NCI-H2227 (cell line): ENCODE results near the gene NEUROD1.
"Not testable (repeated sequence)": the region's sequence is repeated elsewhere in the genome, so short reads cannot be mapped to it uniquely, and the experiment has no call there.

Experiments
- DNase-seq: peaks from one replicate; lab custom pipeline; 2025; ENCODE audit not compliant: unreplicated experiment; lab: John Stamatoyannopoulos, UW

Gene NEUROD1

GRCh38 chr2:181680055-181680936 lies at the start of gene NEUROD1:
TSS of gene NEUROD1 (minus strand) at chr2:181680517. CDS start at chr2:181678860, 1,657 bp downstream.
- DNase-seq = peak; percentile 97

DNA sequence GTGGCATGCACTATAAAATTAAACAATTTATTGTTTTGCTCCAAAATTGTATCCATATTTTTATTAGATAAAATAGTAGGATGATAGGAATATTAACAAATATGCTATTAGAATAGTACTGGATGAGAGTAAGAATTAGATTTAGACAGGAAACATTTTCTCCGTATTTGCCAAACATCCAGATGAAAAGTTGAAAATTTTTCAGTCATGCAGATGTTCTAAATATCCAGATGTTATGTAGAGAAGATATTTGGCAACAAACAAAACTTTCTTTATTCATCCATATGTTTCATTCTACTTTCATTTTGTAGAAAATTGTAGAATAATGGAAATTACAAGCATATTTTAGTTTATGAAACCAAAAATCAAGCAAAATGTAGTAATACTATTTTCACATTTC lies 45.2 kb upstream of the NEUROD1 start:
- no peak for DNase-seq

DNA sequence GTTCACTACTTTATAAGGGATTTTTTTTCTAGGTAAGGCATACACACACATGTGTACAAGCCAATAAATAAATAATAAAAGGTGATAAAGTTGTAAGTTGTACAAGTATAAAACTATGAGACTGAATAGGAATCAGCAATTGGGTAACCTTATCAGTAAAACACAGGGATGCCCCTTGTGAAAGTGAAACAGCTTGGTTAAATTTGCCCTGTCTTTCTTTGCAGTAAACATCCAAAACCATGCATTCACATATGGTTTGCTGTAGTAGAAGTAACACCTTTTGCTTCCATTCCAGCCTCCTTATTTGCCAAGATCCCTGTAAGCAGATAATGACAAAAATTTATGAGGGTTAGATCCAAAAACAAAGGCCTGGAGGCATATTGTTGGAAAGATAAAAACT lies 44.3 kb upstream of the NEUROD1 start:
- DNase-seq = no peak

DNA sequence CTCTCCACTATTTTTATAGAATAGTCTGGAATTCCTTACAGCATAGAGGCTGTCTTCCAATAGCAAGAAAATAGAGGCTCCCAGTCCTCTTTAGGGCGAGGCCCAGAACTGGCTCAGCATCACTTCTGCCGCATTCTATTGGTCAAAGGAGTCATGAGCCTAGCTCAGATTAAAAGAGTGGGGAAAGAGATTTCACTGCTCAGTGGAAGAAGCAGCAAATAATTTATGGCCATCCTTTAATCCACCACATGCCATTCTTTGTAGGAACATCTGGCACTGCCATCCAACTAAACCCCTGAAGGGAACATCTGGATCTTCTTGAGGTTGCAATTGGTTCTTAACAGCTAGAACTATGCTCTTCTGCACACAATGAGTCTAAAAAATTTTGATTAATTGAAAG lies 43.4 kb upstream of the NEUROD1 start:
- DNase-seq = no peak

- peak; percentile 94 for DNase-seq
Observed at GRCh38 chr2:181715033-181715630, 34.8 kb upstream of the NEUROD1 start.

GRCh38 chr2:181711051-181711450 lies 30.7 kb upstream of the NEUROD1 start:
- DNase-seq = not testable (repeated sequence)

- not testable (repeated sequence) for DNase-seq
Observed at GRCh38 chr2:181702519-181702918, 22.2 kb upstream of the NEUROD1 start.

GRCh38 chr2:181698223-181698622 lies 17.9 kb upstream of the NEUROD1 start:
- DNase-seq = no peak

DNA sequence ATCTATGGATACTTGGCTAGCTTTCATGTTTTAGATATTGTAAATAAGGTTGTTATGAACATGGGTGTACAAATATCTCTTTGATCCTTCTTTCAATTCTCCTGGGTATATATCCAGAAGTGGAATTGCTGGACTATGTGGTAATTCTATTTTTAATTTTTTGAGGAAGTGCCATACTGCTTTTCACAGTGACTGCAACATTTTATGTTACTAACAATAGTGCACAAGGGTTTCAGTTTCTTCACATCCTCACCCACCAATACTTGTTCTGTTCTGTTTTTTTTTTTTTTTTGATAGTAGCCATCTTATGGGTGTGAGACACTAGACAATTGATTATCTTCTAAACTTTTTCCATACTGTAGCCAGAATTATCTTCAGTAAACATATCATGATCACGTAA lies 17.3 kb upstream of the NEUROD1 start:
- no peak for DNase-seq

- DNase-seq = no peak
Observed at GRCh38 chr2:181697126-181697525, 16.8 kb upstream of the NEUROD1 start.

DNA sequence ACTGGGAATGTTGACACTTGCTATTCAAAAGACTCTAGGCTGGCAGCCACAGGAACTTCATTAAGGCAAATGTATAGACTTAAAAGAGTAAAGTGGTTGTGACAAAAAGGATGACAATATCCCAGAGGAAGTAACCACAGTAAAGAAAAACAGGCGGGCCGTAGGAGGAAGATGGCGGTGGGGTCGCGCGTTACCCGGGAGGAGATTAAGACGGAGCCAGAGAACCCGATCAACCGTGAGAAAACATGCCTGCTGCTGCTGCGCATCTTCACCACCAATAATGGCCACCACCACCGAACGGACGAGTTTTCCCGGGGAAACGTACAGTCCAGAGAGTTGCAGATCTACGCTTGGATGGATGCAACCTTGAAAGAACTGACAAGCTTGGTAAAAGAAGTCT lies 14.0 kb upstream of the NEUROD1 start:
- no peak for DNase-seq

DNA sequence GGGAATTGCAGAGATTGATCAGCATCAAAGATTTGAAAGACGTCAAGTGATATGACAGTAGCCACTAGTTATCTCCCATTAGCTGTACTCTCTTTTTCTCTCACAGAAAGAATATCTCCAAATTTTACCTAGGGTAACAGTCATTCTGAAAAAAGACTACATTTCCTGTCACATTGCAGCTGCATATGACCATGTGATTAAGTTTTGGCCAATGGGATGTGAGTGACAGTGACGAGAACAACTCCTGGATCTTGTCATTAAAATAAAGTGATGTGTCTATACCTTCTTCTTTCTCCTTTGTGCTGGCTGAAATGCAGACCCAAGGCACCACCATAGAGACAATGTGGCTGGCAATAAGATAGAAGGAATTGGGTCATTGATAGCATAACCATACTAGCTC lies 10.5 kb upstream of the NEUROD1 start:
- no peak for DNase-seq

GRCh38 chr2:181686576-181687185 lies 6.4 kb upstream of the NEUROD1 start:
- DNase-seq = peak; percentile 11

GRCh38 chr2:181685150-181685688 lies 4.9 kb upstream of the NEUROD1 start:
- DNase-seq = no peak

DNA sequence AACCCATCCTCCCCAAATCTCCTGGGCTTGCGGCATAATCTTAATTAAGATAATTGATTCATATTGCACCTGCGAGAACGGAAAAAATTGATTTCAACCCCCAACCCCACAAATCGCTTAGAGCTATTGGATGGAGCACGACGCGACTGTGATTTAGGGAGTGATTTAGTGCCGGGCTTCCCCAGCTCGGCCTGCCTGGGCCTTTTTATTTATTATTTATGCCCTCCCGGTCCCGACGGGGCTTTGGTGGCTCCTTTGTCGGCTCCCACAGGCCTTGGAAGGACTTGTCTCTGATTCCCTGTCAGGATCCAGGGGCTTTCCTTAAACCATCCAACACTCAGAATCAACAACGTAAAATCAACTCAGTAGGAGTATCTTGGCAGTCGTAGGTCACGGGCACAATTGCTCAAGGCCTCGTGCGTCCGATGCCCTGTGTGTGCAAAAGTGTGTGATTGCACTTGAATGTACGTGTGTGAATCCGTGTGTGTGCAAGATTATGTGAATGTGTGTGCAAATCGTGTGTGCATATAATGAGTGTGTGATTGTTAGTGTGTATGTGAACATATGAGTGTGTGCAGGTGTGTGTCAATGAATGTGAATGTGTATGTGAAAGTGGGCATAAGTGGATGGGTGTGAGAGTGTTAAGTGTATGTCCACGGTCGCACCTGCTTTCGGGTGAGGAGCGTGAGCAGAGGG lies 4.3 kb upstream of the NEUROD1 start:
- no peak for DNase-seq

DNA sequence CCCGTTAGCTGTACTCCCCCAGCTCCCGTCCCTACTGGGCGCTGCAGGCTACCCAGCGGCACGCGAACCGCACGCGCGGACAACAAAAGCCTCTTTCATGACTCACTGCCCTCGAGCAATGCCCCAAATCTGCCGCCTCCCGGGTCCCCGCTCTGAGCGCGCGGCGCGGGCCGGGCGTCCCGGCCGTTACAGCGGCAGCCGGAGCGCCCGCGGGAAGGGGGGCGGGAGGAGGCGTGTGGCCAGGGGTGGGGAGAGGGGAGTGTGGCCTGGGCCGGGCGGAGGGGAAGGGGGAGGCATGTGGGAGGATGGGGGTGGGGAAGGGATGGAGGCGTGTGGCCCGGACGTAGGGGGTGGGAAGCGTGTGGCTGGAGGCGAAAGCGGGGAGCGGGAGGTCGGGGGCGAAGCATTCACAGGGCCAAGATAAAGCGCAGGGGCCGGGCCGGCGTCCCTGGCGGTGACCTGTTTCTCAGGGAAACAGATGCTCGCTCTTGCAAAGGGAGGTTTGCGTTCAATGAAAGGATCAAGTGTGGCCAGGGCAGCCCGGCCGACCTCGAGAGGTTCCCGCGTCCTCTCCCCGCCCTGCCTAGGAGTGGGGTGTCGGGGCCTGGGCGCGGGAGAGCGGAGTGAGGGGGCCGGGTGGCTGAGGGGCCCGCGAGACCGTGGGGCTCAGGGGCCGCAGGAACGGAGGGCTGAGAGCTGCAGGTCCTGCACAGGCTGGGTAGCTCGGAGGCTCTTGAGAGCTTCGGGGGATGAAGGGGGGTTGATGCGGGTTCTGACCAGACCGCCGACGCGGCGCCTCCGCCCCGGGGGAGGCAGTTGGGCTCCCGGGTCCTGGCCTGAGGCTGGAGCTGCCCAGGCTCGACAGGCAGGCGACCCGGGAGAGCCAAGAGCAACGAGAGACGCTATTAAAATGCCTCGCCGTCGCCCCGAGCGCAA lies 3.5 kb upstream of the NEUROD1 start:
- peak; percentile 35 for DNase-seq

DNA sequence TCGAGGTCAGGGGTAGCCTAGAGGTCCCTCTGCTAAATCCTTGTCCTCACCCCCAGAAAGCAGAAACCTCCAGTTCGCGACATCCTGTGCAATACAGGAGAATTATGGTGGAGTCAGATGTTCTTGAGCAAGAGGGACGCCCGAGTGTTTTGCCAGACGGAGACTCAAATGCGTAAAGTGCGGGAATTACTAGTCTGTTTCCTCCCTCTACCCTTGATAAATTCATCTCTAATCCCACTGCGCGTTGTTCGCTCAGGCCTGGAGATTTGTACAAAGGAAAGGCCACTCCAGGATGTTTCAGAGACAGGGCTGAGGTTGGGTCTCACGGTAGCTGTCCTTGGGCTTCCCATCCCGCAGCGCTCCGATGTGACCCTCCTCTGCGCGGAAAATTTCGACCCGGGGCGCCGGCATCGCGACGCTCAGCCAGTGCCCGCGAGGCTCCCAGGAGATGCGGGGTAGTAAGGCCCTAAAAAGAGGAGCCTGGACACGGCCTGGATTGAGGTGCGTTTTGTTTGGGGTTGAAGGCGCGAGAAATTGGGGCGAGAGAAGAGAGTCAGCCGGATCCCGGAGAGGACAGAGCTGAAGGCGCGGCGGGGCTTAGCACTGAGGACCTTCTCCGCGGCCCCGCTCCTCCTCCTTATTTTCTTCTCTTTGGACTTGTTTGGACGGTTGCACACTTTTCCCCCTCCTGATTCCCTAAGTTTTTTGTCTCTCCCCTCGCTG lies 2.6 kb upstream of the NEUROD1 start:
- DNase-seq = no peak

- DNase-seq = no peak
Observed at GRCh38 chr2:181682026-181682789, 1.9 kb upstream of the NEUROD1 start.
